Vagina (tissue), 2 donors: ENCODE data around the gene PAX2. TPM values are rescaled to one million over a fixed set of nuclear protein-coding genes. Genes with fewer than 3 reads are reported as not detected.

ENCODE experiments used
- DNase-seq, 2 donors: peaks; one replicate each; pipeline ENCODE4 v3.0.0-alpha.2; 2017; ENCODE audit errors: extremely low spot score in 2 of 2
- H3K27ac ChIP-seq: fragments of 200-600 bp; sonication (generic); one replicate; pipeline ENCODE4 v1.5.1; 2019
- H3K27me3 ChIP-seq: fragments of 200-600 bp; sonication (generic); one replicate; pipeline ENCODE4 v1.5.1; 2019
- H3K36me3 ChIP-seq, 2 donors: fragments of 200-600 bp; sonication (generic); one replicate each; pipeline ENCODE4 v1.5.1; 2017 to 2019
- H3K4me1 ChIP-seq: fragments of 200-600 bp; sonication (generic); one replicate; pipeline ENCODE4 v1.5.1; 2019
- H3K4me3 ChIP-seq, 2 donors: fragments of 200-600 bp; sonication (generic); 1 replicate in 1 of 2; 2 replicates in 1 of 2; pipeline ENCODE4 v1.5.1; 2016 to 2019
- H3K9me3 ChIP-seq: fragments of 200-600 bp; sonication (generic); one replicate; pipeline ENCODE4 v1.5.1; 2019
- POLR2A ChIP-seq, 2 donors: fragments of 450-650 bp; IDR thresholded peaks; one replicate each; pipeline ENCODE4 v1.6.1; 2017; ENCODE audit warnings: antibody characterized with exemption in 2 of 2, mild to moderate bottlenecking in 2 of 2, moderate library complexity in 2 of 2
- POLR2AphosphoS5 ChIP-seq, 2 donors: sonication (generic); formaldehyde crosslinking; IDR thresholded peaks; one replicate each; pipeline ENCODE4 v1.9.0; 2017; ENCODE audit warnings: antibody characterized with exemption in 2 of 2, mild to moderate bottlenecking in 2 of 2, low read depth in 1 of 2; ENCODE audit not compliant: insufficient read depth in 1 of 2
- intact Hi-C: fragments of 100-400 bp; cut with DNase I; formaldehyde crosslinking; loops from one replicate; pipeline ENCODE4 v1.15.1; 2023
- total RNA-seq: library from RNA; depleted of rRNA; stranded (reverse); fragments of >200 nt; gene quantifications from one replicate; pipeline ENCODE4 v1.2.3, GENCODE V29; 2016
- TF ChIP-seq, protein P1 (sequence below), 3 experiments: fragments of 450-650 bp in 2 of 3; fragments of 200-600 bp in 1 of 3; sonication (generic) in 1 of 3; IDR thresholded peaks; one replicate each; pipeline ENCODE4 v1.5.1; 2017 to 2019; ENCODE audit warnings: antibody characterized with exemption in 3 of 3, mild to moderate bottlenecking in 2 of 3, moderate library complexity in 2 of 3

PAX2 gene
- total RNA-seq, 1 donor from 2014 or later, result not detected

DNA sequence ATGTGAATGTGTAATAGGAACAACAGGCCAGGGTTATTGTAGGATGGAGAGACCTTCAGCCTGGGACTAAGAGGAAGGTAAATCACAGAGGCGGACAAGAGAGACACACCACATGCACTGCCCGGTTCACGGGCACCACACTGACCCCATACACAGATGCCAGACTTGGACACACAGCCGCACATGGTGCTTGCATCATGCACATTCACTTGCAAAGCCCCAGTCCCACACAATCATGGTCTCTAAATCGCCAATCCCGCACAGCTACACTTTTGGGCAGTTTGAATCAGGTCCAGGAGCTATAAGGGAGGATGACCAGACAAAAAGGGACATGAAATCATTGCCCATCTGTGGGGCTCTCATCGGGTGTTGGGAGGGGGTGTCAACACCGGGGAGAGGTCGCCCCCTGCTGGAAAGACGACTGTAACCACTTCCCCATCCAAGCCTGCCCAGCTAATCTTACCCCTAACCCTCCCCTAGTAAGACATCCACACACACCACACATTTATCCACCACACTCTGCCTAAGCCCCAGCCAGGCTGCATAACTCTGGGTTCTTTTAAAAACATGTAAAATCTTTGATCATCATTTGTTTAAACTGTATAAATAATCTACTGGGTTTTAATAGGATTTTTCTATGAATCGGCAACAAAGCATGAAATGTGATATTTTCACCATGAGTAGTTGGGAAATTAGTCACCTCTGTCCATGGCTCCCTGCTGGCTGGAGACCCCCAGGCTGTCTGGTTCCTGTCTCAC, 126.8 kb downstream of the PAX2 start:
- intact Hi-C loops, result no loop called here
- no peak overlapping the region for H3K27ac ChIP-seq
- no peaks in the 10 kb centered on the region for H3K9me3 ChIP-seq
- no peak for DNase-seq
- H3K27me3 ChIP-seq, result no peaks in the 10 kb centered on the region
- no peak overlapping the region for H3K4me3 ChIP-seq
- TF ChIP-seq POLR2AphosphoS5 (IDR thresholded peaks at IDR 0.05; ENCODE audit: insufficient read depth in 1 of 2, low read depth in 1 of 2) (no peak), POLR2A (IDR thresholded peaks at IDR 0.05) (no peak)
- TF ChIP-seq, protein P1, sequence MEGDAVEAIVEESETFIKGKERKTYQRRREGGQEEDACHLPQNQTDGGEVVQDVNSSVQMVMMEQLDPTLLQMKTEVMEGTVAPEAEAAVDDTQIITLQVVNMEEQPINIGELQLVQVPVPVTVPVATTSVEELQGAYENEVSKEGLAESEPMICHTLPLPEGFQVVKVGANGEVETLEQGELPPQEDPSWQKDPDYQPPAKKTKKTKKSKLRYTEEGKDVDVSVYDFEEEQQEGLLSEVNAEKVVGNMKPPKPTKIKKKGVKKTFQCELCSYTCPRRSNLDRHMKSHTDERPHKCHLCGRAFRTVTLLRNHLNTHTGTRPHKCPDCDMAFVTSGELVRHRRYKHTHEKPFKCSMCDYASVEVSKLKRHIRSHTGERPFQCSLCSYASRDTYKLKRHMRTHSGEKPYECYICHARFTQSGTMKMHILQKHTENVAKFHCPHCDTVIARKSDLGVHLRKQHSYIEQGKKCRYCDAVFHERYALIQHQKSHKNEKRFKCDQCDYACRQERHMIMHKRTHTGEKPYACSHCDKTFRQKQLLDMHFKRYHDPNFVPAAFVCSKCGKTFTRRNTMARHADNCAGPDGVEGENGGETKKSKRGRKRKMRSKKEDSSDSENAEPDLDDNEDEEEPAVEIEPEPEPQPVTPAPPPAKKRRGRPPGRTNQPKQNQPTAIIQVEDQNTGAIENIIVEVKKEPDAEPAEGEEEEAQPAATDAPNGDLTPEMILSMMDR (IDR thresholded peaks at IDR 0.05), result no peak
- no peaks in the 10 kb centered on the region for H3K4me1 ChIP-seq
- H3K36me3 ChIP-seq, result no peaks in the 10 kb centered on the region

DNA sequence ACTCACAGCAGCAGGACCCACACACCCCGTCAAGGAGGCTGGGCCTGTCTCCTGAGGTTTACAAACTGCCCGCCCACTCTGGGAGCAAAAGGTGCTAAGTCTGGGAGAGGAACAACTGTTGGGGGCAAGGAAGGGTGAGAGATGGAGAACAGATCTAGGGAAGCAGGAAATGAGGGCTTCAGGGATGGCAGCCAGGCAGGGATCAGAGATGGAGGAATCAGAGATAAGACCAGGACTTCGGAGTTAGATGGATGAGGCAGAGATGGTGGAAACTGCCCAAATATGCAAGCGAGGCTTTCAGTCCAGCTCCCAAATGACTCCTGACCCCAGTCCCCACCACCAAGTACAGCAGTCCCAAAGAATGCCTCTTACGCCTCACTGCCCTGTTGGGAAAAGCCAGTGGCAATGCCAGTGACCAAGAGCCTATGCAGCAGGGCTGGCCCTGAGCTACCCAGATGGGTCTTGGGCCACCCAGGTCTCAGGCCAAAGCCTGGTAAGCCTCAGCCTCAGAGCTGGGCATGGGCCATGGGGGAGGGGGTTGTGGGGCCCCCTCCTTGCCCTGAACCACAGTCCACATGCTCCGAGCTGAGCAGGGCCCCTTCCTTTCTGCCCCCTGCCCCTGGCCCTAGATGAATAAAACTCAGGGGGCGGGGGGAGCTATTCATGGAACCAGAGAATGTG, 127.9 kb downstream of the PAX2 start:
- no peak overlapping the region for H3K27ac ChIP-seq
- TF ChIP-seq, protein P1 (IDR thresholded peaks at IDR 0.05), result no peak
- TF ChIP-seq POLR2AphosphoS5 (IDR thresholded peaks at IDR 0.05; ENCODE audit: insufficient read depth in 1 of 2, low read depth in 1 of 2) (no peak), POLR2A (IDR thresholded peaks at IDR 0.05) (no peak)
- no peaks in the 10 kb centered on the region for H3K36me3 ChIP-seq
- no peaks in the 10 kb centered on the region for H3K9me3 ChIP-seq
- no peaks in the 10 kb centered on the region for H3K4me1 ChIP-seq
- H3K4me3 ChIP-seq, result no peak overlapping the region
- DNase-seq, result no peak
- no peaks in the 10 kb centered on the region for H3K27me3 ChIP-seq
- intact Hi-C loops, result no loop called here

GRCh38 chr10:100873827-100874326, 128.5 kb downstream of the PAX2 start:
- H3K27ac ChIP-seq, result no peak overlapping the region
- DNase-seq, result no peak
- TF ChIP-seq, protein P1 (IDR thresholded peaks at IDR 0.05), result no peak
- TF ChIP-seq POLR2AphosphoS5 (IDR thresholded peaks at IDR 0.05; ENCODE audit: insufficient read depth in 1 of 2, low read depth in 1 of 2) (no peak), POLR2A (IDR thresholded peaks at IDR 0.05) (no peak)
- H3K9me3 ChIP-seq, result no peaks in the 10 kb centered on the region
- H3K36me3 ChIP-seq, result no peaks in the 10 kb centered on the region
- H3K4me1 ChIP-seq, result no peaks in the 10 kb centered on the region
- intact Hi-C loops, result no loop called here
- H3K27me3 ChIP-seq, result no peaks in the 10 kb centered on the region
- no peak overlapping the region for H3K4me3 ChIP-seq

- Histone ChIP-seq H3K4me1 (no peaks in the 10 kb centered on the region), H3K9me3 (no peaks in the 10 kb centered on the region), H3K4me3 (no peak overlapping the region), H3K27me3 (no peaks in the 10 kb centered on the region), H3K27ac (no peak overlapping the region), H3K36me3 (no peaks in the 10 kb centered on the region)
- intact Hi-C loops, result no loop called here
- DNase-seq, result no peak
- TF ChIP-seq POLR2AphosphoS5 (IDR thresholded peaks at IDR 0.05; ENCODE audit: insufficient read depth in 1 of 2, low read depth in 1 of 2), result no peak
- TF ChIP-seq POLR2A (IDR thresholded peaks at IDR 0.05), result no peak
- TF ChIP-seq, protein P1 (IDR thresholded peaks at IDR 0.05), result no peak
Observed at GRCh38 chr10:100874702-100875483, 129.5 kb downstream of the PAX2 start.
